ENCODE results near the gene HBE1. TPM values are rescaled to one million over a fixed set of nuclear protein-coding genes. Genes with fewer than 3 reads are reported as not detected.

HBE1 gene
- total and polyA plus RNA-seq, 2 of the 8 experiments (the other 6 are each of a cell fraction or from before 2014, with no cell fraction given), result 0.39 TPM; not detected in 1

GRCh38 chr11:5242933-5243815 is 26.6 kb downstream of the HBE1 start:
- Histone ChIP-seq H3K4ac (replicated peaks; ENCODE audit: insufficient read length, low read depth, low read length) (no peak overlapping the region), H2BK15ac (ENCODE audit: low read length) (no peak overlapping the region), H3K79me1 (ENCODE audit: low read depth, low read length) (no peaks in the 10 kb centered on the region), H3K9ac (replicated peaks in 1 of 4; ENCODE audit: extremely low read depth in 1 of 4, low read depth in 3 of 4, low read length in 3 of 4) (no peak overlapping the region), H4K5ac (ENCODE audit: insufficient read length, low read depth, low read length) (no peak overlapping the region), H3K9me3 (ENCODE audit: insufficient read depth in 2 of 2, low read depth in 1 of 2, low read length in 1 of 2) (no peaks in the 10 kb centered on the region), H3K27ac (ENCODE audit: low read depth, low read length) (no peak overlapping the region), H2AFZ (ENCODE audit: low read length) (no peak overlapping the region), H3K27me3 (replicated peaks in 1 of 4; ENCODE audit: control insufficient read depth in 3 of 4, extremely low read depth in 1 of 4, insufficient read depth in 3 of 4, low read length in 3 of 4) (no peaks in the 10 kb centered on the region), H2BK5ac (ENCODE audit: low read depth, low read length) (no peak overlapping the region), H4K20me1 (replicated peaks in 1 of 2; ENCODE audit: control insufficient read depth in 1 of 2, insufficient read depth in 2 of 2, low read length in 2 of 2) (no peaks in the 10 kb centered on the region), H4K91ac (replicated peaks; ENCODE audit: insufficient read length, low read length) (no peak overlapping the region), H2BK20ac (ENCODE audit: low read length) (no peak overlapping the region), H3K4me3 (ENCODE audit: extremely low read depth in 1 of 4, insufficient read depth in 2 of 4, low read depth in 3 of 4, low read length in 4 of 4) (no peak overlapping the region), H2BK12ac (ENCODE audit: low read depth, low read length) (no peak overlapping the region), H4K8ac (ENCODE audit: extremely low read depth, insufficient read depth, low read length) (no peak overlapping the region), H3K18ac (ENCODE audit: extremely low read depth, low read length) (no peak overlapping the region), H2BK120ac (replicated peaks; ENCODE audit: low read depth, low read length) (no peak overlapping the region), H3K4me1 (replicated peaks in 1 of 4; ENCODE audit: control insufficient read depth in 3 of 4, insufficient read depth in 4 of 4, low read length in 3 of 4) (no peaks in the 10 kb centered on the region), H2AK5ac (ENCODE audit: low read depth, low read length) (no peak overlapping the region), H3K79me2 (ENCODE audit: control insufficient read depth in 1 of 2, insufficient read depth in 2 of 2, low read length in 2 of 2) (no peaks in the 10 kb centered on the region), H3K23me2 (ENCODE audit: low read depth, low read length) (no peaks in the 10 kb centered on the region), H3K14ac (ENCODE audit: insufficient read length) (no peak overlapping the region), H3K56ac (replicated peaks; ENCODE audit: insufficient read length, low read depth, low read length) (no peak overlapping the region), H3K36me3 (ENCODE audit: control insufficient read depth in 2 of 4, insufficient read depth in 4 of 4, low read length in 3 of 4) (no peaks in the 10 kb centered on the region), H3K4me2 (ENCODE audit: insufficient read depth in 1 of 2, low read depth in 2 of 2, low read length in 2 of 2) (no peak overlapping the region), H3K23ac (ENCODE audit: insufficient read length) (no peak overlapping the region)
- CTCF ChIA-PET (ENCODE audit: partially characterized antibody), result interaction anchor here (1.4 to 1.8 kb wide), 2 partner anchors 55 to 139 kb away, joined by 3 to 4 read pairs; no protein-coding TSS in a partner anchor
- WGBS, 2 experiments (ENCODE audit: extremely low coverage in 1 of 2, insufficient coverage in 1 of 2, insufficient read length in 1 of 2, insufficient replicate concordance in 2 of 2, low coverage in 1 of 2, low lambda C conversion rate in 2 of 2, missing lambda C conversion rate in 1 of 2), result 90% methylated on average over 7 of the region's 7 CpGs; no CpG with 5 or more reads in 1 of the 2 experiments
- POLR2A ChIA-PET (ENCODE audit: partially characterized antibody), result no interaction called here
- DNase-seq (ENCODE audit: low read depth in 1 of 2, low spot score in 2 of 2), result no peak
- no peak for FAIRE-seq
- no peak for TF ChIP-seq CREB1 (IDR thresholded peaks at IDR 0.05)
- no peak for TF ChIP-seq ATF2 (IDR thresholded peaks at IDR 0.05; ENCODE audit: low read length)
- no peak for TF ChIP-seq TBP (IDR thresholded peaks at IDR 0.05; ENCODE audit: low read depth, low read length)
- no peak for TF ChIP-seq KDM5A (IDR thresholded peaks at IDR 0.05; ENCODE audit: low read length)
- no peak for TF ChIP-seq RXRA (IDR thresholded peaks at IDR 0.05; ENCODE audit: insufficient read depth, low read depth, low read length)
- TF ChIP-seq NRF1 (IDR thresholded peaks at IDR 0.05; ENCODE audit: low read depth, low read length), result no peak
- no peak for TF ChIP-seq POU5F1 (IDR thresholded peaks at IDR 0.05; ENCODE audit: low read depth, low read length)
- no peak for TF ChIP-seq SIRT6 (IDR thresholded peaks at IDR 0.05; ENCODE audit: low read length)

Data from H1 (cell line).